ES-I3 (cell line): ENCODE measurements around the gene TTLL6.
A peak's percentile ranks its signal among the peaks of the same experiment; 100 is the strongest.

Source experiments
- H3K36me3 ChIP-seq: 2 replicates; pipeline ENCODE4 v1.6.1; 2013; ENCODE audit warnings: mild to moderate bottlenecking, low read length, control low read depth, moderate library complexity; ENCODE audit not compliant: insufficient read depth
- H3K4me1 ChIP-seq: 2 replicates; pipeline ENCODE4 v1.6.1; 2013; ENCODE audit warnings: mild to moderate bottlenecking, control low read depth, low read length; ENCODE audit not compliant: insufficient read depth
- H3K9ac ChIP-seq: 2 replicates; pipeline ENCODE4 v1.6.1; 2013; ENCODE audit warnings: low read depth, mild to moderate bottlenecking, low read length, moderate library complexity
- H3K9me3 ChIP-seq: 2 replicates; pipeline ENCODE4 v1.6.1; 2013; ENCODE audit warnings: mild to moderate bottlenecking, low read length, moderate library complexity; ENCODE audit not compliant: control insufficient read depth, insufficient read depth

Gene TTLL6

GRCh38 chr17:48747445-48748363 lies 69.3 kb downstream of the TTLL6 start:
- H3K4me1 ChIP-seq: peaks cover 6% of the 10 kb centered on the region; the same call in 1 of the 2 replicates
- H3K9me3 ChIP-seq: no peaks in the 10 kb centered on the region
- H3K36me3 ChIP-seq: no peaks in the 10 kb centered on the region
- H3K9ac ChIP-seq: peak overlapping the region; percentile 6; the same call in 1 of the 2 replicates

- H3K36me3 ChIP-seq: no peaks in the 10 kb centered on the region
- peak overlapping the region; percentile 6; the same call in 1 of the 2 replicates for H3K9ac ChIP-seq
- H3K4me1 ChIP-seq: peaks cover 6% of the 10 kb centered on the region; the same call in 1 of the 2 replicates
- no peaks in the 10 kb centered on the region for H3K9me3 ChIP-seq
These were observed 70.0 kb downstream of the TTLL6 start for GRCh38 chr17:48746916-48747444.

GRCh38 chr17:48745381-48746275 lies 71.4 kb downstream of the TTLL6 start:
- Histone ChIP-seq H3K9ac (no peak overlapping the region), H3K9me3 (no peaks in the 10 kb centered on the region), H3K36me3 (no peaks in the 10 kb centered on the region), H3K4me1 (peaks cover 6% of the 10 kb centered on the region; the same call in 1 of the 2 replicates)

- no peaks in the 10 kb centered on the region for H3K36me3 ChIP-seq
- H3K4me1 ChIP-seq: no peaks in the 10 kb centered on the region
- no peaks in the 10 kb centered on the region for H3K9me3 ChIP-seq
- H3K9ac ChIP-seq: no peak overlapping the region
These were observed 76.5 kb downstream of the TTLL6 start for GRCh38 chr17:48740537-48740936.

- Histone ChIP-seq H3K9me3 (no peaks in the 10 kb centered on the region), H3K4me1 (no peaks in the 10 kb centered on the region), H3K36me3 (no peaks in the 10 kb centered on the region), H3K9ac (no peak overlapping the region)
These were observed 78.1 kb downstream of the TTLL6 start for GRCh38 chr17:48738803-48739526.

- no peaks in the 10 kb centered on the region; the same call in 1 of the 2 replicates for H3K4me1 ChIP-seq
- no peak overlapping the region for H3K9ac ChIP-seq
- H3K9me3 ChIP-seq: no peaks in the 10 kb centered on the region
- no peaks in the 10 kb centered on the region for H3K36me3 ChIP-seq
These were observed 78.6 kb downstream of the TTLL6 start for GRCh38 chr17:48738424-48738802.

- peaks cover 3% of the 10 kb centered on the region for H3K4me1 ChIP-seq
- no peak overlapping the region for H3K9ac ChIP-seq
- H3K9me3 ChIP-seq: no peaks in the 10 kb centered on the region
- H3K36me3 ChIP-seq: no peaks in the 10 kb centered on the region
These were observed 79.5 kb downstream of the TTLL6 start for GRCh38 chr17:48737330-48738043.

- Histone ChIP-seq H3K4me1 (peaks cover 3% of the 10 kb centered on the region), H3K9ac (no peak overlapping the region), H3K9me3 (no peaks in the 10 kb centered on the region), H3K36me3 (no peaks in the 10 kb centered on the region)
These were observed 82.0 kb downstream of the TTLL6 start for GRCh38 chr17:48735062-48735351.

GRCh38 chr17:48734333-48735061 lies 82.5 kb downstream of the TTLL6 start:
- Histone ChIP-seq H3K9ac (no peak overlapping the region), H3K9me3 (no peaks in the 10 kb centered on the region), H3K4me1 (peaks cover 3% of the 10 kb centered on the region)

GRCh38 chr17:48733632-48734328 lies 83.2 kb downstream of the TTLL6 start:
- Histone ChIP-seq H3K9me3 (no peaks in the 10 kb centered on the region), H3K9ac (no peak overlapping the region; the same call in 1 of the 2 replicates), H3K4me1 (peaks cover 3% of the 10 kb centered on the region), H3K36me3 (no peaks in the 10 kb centered on the region)

More at GRCh38 chr17:48734333-48735061, 82.5 kb downstream of the TTLL6 start:
- H3K36me3 ChIP-seq: no peaks in the 10 kb centered on the region

- peaks cover 3% of the 10 kb centered on the region for H3K4me1 ChIP-seq
- H3K9ac ChIP-seq: no peak overlapping the region; the same call in 1 of the 2 replicates
- no peaks in the 10 kb centered on the region for H3K9me3 ChIP-seq
- no peaks in the 10 kb centered on the region for H3K36me3 ChIP-seq
These were observed 84.1 kb downstream of the TTLL6 start for GRCh38 chr17:48732688-48733629.

- Histone ChIP-seq H3K9me3 (no peaks in the 10 kb centered on the region), H3K4me1 (peaks cover 3% of the 10 kb centered on the region), H3K36me3 (no peaks in the 10 kb centered on the region), H3K9ac (no peak overlapping the region)
These were observed 85.7 kb downstream of the TTLL6 start for GRCh38 chr17:48731355-48731754.
